ENCODE data around the gene SRPK2.

GRCh38 chr7:105209433-105209832 is 179.3 kb downstream of the SRPK2 start:
- TF ChIP-seq GABPA (IDR thresholded peaks at IDR 0.05; ENCODE audit: low read depth) (no peak), FOSL2 (IDR thresholded peaks at IDR 0.05; ENCODE audit: borderline replicate concordance, low read depth) (no peak), MEF2A (IDR thresholded peaks at IDR 0.05; ENCODE audit: borderline replicate concordance, low read depth) (no peak), CTCF (IDR thresholded peaks at IDR 0.05) (no peak), MXI1 (IDR thresholded peaks at IDR 0.05; ENCODE audit: low read depth, low read length) (no peak), NFIC (IDR thresholded peaks at IDR 0.05; ENCODE audit: borderline replicate concordance) (no peak), POLR2AphosphoS5 (IDR thresholded peaks at IDR 0.05; ENCODE audit: low read depth, low read length) (no peak), EP300 (IDR thresholded peaks at IDR 0.05; ENCODE audit: borderline replicate concordance in 1 of 2, low read depth in 1 of 2, low read length in 1 of 2) (no peak), CHD2 (IDR thresholded peaks at IDR 0.05; ENCODE audit: low read length, partially characterized antibody) (no peak)

Data from SK-N-SH (cell line).